Effector memory CD8-positive, alpha-beta T cell (primary cell): ENCODE results near the gene HNRNPC.
"Not testable (repeated sequence)": the region's sequence is repeated elsewhere in the genome, so short reads cannot be mapped to it uniquely, and the experiment has no call there.

ENCODE experiments used
- ATAC-seq: fragments of 150-1000 bp; cut with Tn5 transposase; replicated peaks from 2 replicates; pipeline ENCODE4 v1.10.0; 2021; ENCODE audit warnings: mild to moderate bottlenecking, moderate library complexity
- DNase-seq, 3 experiments: peaks; one replicate each; pipeline ENCODE4 v3.0.0; 2021
- H3K27ac Mint-ChIP-seq, 2 donors: one replicate each; pipeline ENCODE4 v1.8.0; 2022; ENCODE audit warnings: mild to moderate bottlenecking in 2 of 2, mixed read lengths in 2 of 2, moderate library complexity in 2 of 2
- H3K27me3 Mint-ChIP-seq, 2 donors: one replicate each; pipeline ENCODE4 v1.8.0; 2022; ENCODE audit warnings: mixed read lengths in 2 of 2
- H3K36me3 Mint-ChIP-seq: one replicate; pipeline ENCODE4 v1.8.0; 2022; ENCODE audit warnings: mild to moderate bottlenecking, moderate library complexity, mixed read lengths; ENCODE audit not compliant: insufficient read depth
- H3K4me1 Mint-ChIP-seq, 2 donors: one replicate each; pipeline ENCODE4 v1.8.0; 2022; ENCODE audit warnings: low read depth in 2 of 2, mixed read lengths in 2 of 2
- H3K4me3 Mint-ChIP-seq, 2 donors: one replicate each; pipeline ENCODE4 v1.8.0; 2022; ENCODE audit warnings: mild to moderate bottlenecking in 2 of 2, mixed read lengths in 2 of 2, moderate library complexity in 2 of 2
- H3K9me3 Mint-ChIP-seq, 2 donors: one replicate each; pipeline ENCODE4 v1.8.0; 2022; ENCODE audit warnings: mixed read lengths in 2 of 2

The HNRNPC gene

DNA sequence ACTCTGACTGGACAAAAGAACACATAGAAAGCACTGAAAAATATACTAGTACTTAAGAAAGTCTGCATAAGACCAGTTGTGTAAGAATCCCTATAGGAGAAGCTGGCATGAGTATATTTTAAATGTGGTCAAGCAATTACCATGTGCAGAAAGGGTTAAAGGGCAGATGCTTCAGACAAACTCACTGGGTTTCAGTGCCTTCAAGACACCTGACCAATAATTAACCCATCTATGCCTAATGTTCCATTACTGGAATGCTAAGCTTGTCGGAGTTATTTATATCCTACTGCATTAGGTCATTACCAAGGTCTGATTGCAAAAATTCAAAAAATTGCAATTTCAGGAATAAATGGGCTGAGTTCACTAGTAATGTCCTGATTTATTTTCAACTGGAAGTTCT, 41.3 kb downstream of the HNRNPC start:
- Mint-ChIP-seq H3K27me3 (no peaks in the 10 kb centered on the region), H3K4me3 (no peak overlapping the region), H3K9me3 (no peaks in the 10 kb centered on the region), H3K4me1 (peaks cover 50 to 64% of the 10 kb centered on the region in 2 donors), H3K27ac (peak overlapping the region; percentile 51 to 52), H3K36me3 (peaks cover 98% of the 10 kb centered on the region)
- DNase-seq (no peak), ATAC-seq (no peak)

DNA sequence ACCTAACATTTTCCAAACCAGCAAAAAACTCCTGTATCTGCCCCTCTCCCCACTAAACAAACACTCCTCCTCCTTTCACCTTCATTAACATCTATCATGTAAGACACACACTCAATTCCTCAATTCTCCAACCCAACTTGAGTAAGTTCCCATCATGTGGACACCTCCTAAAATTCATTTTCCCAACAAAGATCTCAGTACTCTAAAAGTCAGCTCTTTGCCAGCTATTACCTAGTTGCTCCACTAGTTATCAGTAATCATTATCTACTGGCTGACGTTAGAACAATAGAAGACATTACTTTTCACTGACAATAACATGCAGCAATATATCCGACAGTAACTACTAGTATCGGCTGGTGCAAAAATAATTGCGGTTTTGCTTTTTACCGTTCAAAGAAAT, 42.1 kb downstream of the HNRNPC start:
- peaks cover 54 to 65% of the 10 kb centered on the region in 2 donors for H3K4me1 Mint-ChIP-seq
- H3K27me3 Mint-ChIP-seq: no peaks in the 10 kb centered on the region
- no peaks in the 10 kb centered on the region for H3K9me3 Mint-ChIP-seq
- ATAC-seq (no peak), DNase-seq (no peak)
- no peak overlapping the region for H3K4me3 Mint-ChIP-seq
- peak overlapping the region; percentile 52 to 62 for H3K27ac Mint-ChIP-seq
- peaks cover 98% of the 10 kb centered on the region for H3K36me3 Mint-ChIP-seq

- ATAC-seq: no peak
- Mint-ChIP-seq H3K9me3 (no peaks in the 10 kb centered on the region), H3K4me1 (peaks cover 54 to 62% of the 10 kb centered on the region in 2 donors), H3K27ac (peak overlapping the region; percentile 52 to 62), H3K36me3 (peaks cover 100% of the 10 kb centered on the region), H3K27me3 (no peaks in the 10 kb centered on the region), H3K4me3 (no peak overlapping the region)
- DNase-seq: no peak
Observed at GRCh38 chr14:21226467-21226866, 42.8 kb downstream of the HNRNPC start.

GRCh38 chr14:21225164-21225563, 44.1 kb downstream of the HNRNPC start:
- not testable (repeated sequence) for H3K4me3 Mint-ChIP-seq, ATAC-seq, DNase-seq, H3K27me3 Mint-ChIP-seq, H3K9me3 Mint-ChIP-seq
- Mint-ChIP-seq H3K4me1 (peaks cover 49 to 60% of the 10 kb centered on the region in 2 donors), H3K36me3 (peaks cover 100% of the 10 kb centered on the region), H3K27ac (peak overlapping the region; percentile 62 to 79)

- no peaks in the 10 kb centered on the region for H3K27me3 Mint-ChIP-seq
- H3K4me1 Mint-ChIP-seq: peaks cover 44 to 60% of the 10 kb centered on the region in 2 donors
- H3K36me3 Mint-ChIP-seq: peaks cover 99% of the 10 kb centered on the region
- no peak for DNase-seq
- peak; percentile 34 for ATAC-seq
- H3K9me3 Mint-ChIP-seq: no peaks in the 10 kb centered on the region
- H3K27ac Mint-ChIP-seq: peak overlapping the region; percentile 2 to 79
- peak overlapping the region; percentile 49 to 64 for H3K4me3 Mint-ChIP-seq
Observed at GRCh38 chr14:21220874-21221477, 48.3 kb downstream of the HNRNPC start.

DNA sequence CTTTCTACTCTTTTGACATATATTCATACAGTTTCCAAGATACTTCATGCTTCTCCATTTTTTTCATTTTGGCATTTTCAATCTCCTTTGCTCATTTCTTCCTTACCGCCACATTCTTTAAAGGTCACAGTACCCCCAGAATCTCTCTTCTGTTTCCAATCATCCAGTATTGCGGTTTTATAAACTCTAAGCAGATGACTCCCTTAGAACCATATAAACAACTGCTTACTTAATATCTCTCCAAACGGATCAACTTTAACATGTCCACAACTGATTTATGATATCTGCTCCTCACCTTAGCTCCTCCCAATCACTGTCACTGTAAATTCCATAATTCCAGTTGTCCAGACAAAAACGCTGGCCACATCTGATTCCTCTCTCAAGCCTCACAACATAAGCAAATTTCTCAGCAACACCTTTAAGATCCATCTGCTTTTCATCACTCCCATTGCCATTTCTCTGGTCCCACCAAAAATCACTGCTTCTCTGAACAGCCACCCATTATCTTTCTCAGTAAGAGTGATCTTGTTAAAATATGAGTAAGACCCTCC, 49.6 kb downstream of the HNRNPC start:
- H3K4me3 Mint-ChIP-seq: peak overlapping the region in 1 of 2 donors; percentile 6
- H3K27me3 Mint-ChIP-seq: no peaks in the 10 kb centered on the region
- peak overlapping the region; percentile 2 to 50 for H3K27ac Mint-ChIP-seq
- no peaks in the 10 kb centered on the region for H3K9me3 Mint-ChIP-seq
- no peak for DNase-seq
- peaks cover 99% of the 10 kb centered on the region for H3K36me3 Mint-ChIP-seq
- no peak for ATAC-seq
- H3K4me1 Mint-ChIP-seq: peaks cover 56 to 72% of the 10 kb centered on the region in 2 donors

DNA sequence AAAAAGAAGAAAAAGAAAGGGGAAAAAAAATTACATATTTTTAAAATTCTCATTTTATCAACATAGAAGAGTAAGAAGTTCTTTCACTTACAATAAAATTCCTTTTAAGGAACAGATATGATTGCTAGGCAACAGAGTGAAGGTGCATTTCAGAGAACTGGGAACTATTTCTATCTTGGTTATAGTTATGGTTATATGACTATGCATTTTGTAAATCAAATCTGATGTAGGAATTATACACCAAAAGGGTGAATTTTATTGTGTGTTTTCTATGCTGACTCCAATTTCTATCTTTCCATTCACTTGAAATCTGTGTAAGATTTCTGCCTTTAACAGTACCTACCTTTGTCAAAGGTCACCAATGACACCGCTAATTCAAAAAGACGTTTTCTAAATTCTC, 50.1 kb downstream of the HNRNPC start:
- Mint-ChIP-seq H3K4me1 (peaks cover 56 to 72% of the 10 kb centered on the region in 2 donors), H3K4me3 (peak overlapping the region in 1 of 2 donors; percentile 6), H3K27ac (peak overlapping the region; percentile 2 to 50), H3K9me3 (no peaks in the 10 kb centered on the region), H3K36me3 (peaks cover 99% of the 10 kb centered on the region), H3K27me3 (no peaks in the 10 kb centered on the region)
- ATAC-seq: no peak
- no peak for DNase-seq

DNA sequence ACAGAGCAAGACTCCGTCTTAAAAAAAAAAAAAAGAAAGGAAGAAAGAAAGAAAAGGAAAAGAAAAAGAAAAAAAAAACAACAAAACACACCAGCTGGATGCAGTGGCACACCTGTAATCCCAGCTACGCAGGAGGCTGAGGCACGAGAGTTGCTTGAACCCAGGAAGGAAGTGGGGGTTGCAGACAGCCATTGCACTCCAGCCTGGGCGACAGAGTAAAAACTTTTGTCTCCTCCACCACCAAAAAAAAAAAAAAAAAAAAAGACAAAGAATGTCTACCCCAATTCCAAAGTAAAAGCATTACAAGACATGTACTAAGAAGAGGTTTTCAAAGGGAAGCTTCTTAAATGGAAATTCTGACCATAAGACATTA, 53.4 kb downstream of the HNRNPC start:
- ATAC-seq: peak; percentile 59

GRCh38 chr14:21215130-21215878, 53.9 kb downstream of the HNRNPC start:
- no peaks in the 10 kb centered on the region for H3K9me3 Mint-ChIP-seq
- DNase-seq (no peak), ATAC-seq (peak; percentile 36)
- peak overlapping the region; percentile 93 to 94 for H3K27ac Mint-ChIP-seq
- H3K36me3 Mint-ChIP-seq: peaks cover 99% of the 10 kb centered on the region
- H3K4me3 Mint-ChIP-seq: peak overlapping the region; percentile 75 to 82
- H3K27me3 Mint-ChIP-seq: no peaks in the 10 kb centered on the region
- H3K4me1 Mint-ChIP-seq: peaks cover 43 to 71% of the 10 kb centered on the region in 2 donors

More for the DNA sequence above, 53.4 kb downstream of the HNRNPC start:
- peaks cover 99% of the 10 kb centered on the region for H3K36me3 Mint-ChIP-seq
- no peaks in the 10 kb centered on the region for H3K9me3 Mint-ChIP-seq
- H3K27me3 Mint-ChIP-seq: no peaks in the 10 kb centered on the region
- H3K4me1 Mint-ChIP-seq: peaks cover 43 to 72% of the 10 kb centered on the region in 2 donors
- peak overlapping the region; percentile 93 to 94 for H3K27ac Mint-ChIP-seq
- DNase-seq: no peak
- peak overlapping the region; percentile 75 to 82 for H3K4me3 Mint-ChIP-seq

GRCh38 chr14:21213652-21214051, 55.6 kb downstream of the HNRNPC start:
- peaks cover 32 to 63% of the 10 kb centered on the region in 2 donors for H3K4me1 Mint-ChIP-seq
- peaks cover 99% of the 10 kb centered on the region for H3K36me3 Mint-ChIP-seq
- no peak for DNase-seq
- peak overlapping the region; percentile 93 to 94 for H3K27ac Mint-ChIP-seq
- ATAC-seq: no peak
- H3K4me3 Mint-ChIP-seq: peak overlapping the region; percentile 75 to 82
- H3K9me3 Mint-ChIP-seq: no peaks in the 10 kb centered on the region
- no peaks in the 10 kb centered on the region for H3K27me3 Mint-ChIP-seq

- not testable (repeated sequence) for H3K27me3 Mint-ChIP-seq, H3K4me3 Mint-ChIP-seq, H3K9me3 Mint-ChIP-seq, DNase-seq, ATAC-seq
- H3K4me1 Mint-ChIP-seq: peaks cover 33 to 60% of the 10 kb centered on the region in 2 donors
- peak overlapping the region; percentile 93 to 94 for H3K27ac Mint-ChIP-seq
- peaks cover 99% of the 10 kb centered on the region for H3K36me3 Mint-ChIP-seq
Observed at GRCh38 chr14:21212824-21213223, 56.4 kb downstream of the HNRNPC start.

DNA sequence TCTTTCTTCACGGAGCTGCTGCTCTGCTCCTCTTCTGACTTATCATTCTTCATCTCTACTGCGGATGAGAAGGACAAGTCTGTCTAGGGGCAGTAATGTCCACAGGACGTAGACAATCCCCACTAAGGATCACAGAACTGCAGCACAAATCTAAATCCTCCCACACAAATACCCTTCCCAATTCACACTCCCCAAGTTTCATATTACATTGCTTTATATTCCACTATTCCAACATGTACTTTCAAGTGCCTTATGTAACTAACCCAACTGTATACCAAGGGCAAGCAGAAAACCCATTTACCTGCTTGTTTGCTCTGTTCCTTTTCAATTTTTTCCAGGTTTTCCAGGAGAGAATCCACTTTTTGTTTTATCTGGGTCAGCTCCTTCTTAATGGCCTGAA, 57.7 kb downstream of the HNRNPC start:
- Mint-ChIP-seq H3K4me1 (peaks cover 37 to 61% of the 10 kb centered on the region in 2 donors), H3K4me3 (no peak overlapping the region), H3K27me3 (no peaks in the 10 kb centered on the region), H3K9me3 (no peaks in the 10 kb centered on the region), H3K27ac (peak overlapping the region; percentile 64 to 94), H3K36me3 (peaks cover 100% of the 10 kb centered on the region)
- ATAC-seq (no peak), DNase-seq (no peak)

- no peaks in the 10 kb centered on the region for H3K27me3 Mint-ChIP-seq
- no peak overlapping the region for H3K4me3 Mint-ChIP-seq
- H3K27ac Mint-ChIP-seq: peak overlapping the region in 1 of 2 donors; percentile 89
- no peak for ATAC-seq
- peaks cover 98% of the 10 kb centered on the region for H3K36me3 Mint-ChIP-seq
- no peak for DNase-seq
- no peaks in the 10 kb centered on the region for H3K9me3 Mint-ChIP-seq
- peaks cover 27 to 46% of the 10 kb centered on the region in 2 donors for H3K4me1 Mint-ChIP-seq
Observed at GRCh38 chr14:21210023-21210422, 59.2 kb downstream of the HNRNPC start.
